Tibial nerve (tissue), 4 donors: ENCODE measurements around the gene EPB41L4B.

Source experiments
- CTCF ChIP-seq, 5 experiments: fragments of 200-600 bp in 3 of 5; fragments of 450-650 bp in 2 of 5; sonication (generic) in 3 of 5; IDR thresholded peaks; one replicate each; pipeline ENCODE4 v1.5.1; 2016 to 2019; ENCODE audit warnings: antibody characterized with exemption in 5 of 5, mild to moderate bottlenecking in 3 of 5, moderate library complexity in 2 of 5
- EP300 ChIP-seq, 2 donors: sonication (generic); formaldehyde crosslinking; IDR thresholded peaks; one replicate each; pipeline ENCODE4 v1.6.1; 2017; ENCODE audit warnings: antibody characterized with exemption in 2 of 2, mild to moderate bottlenecking in 1 of 2
- POLR2A ChIP-seq, 2 donors: fragments of 450-650 bp; IDR thresholded peaks; one replicate each; pipeline ENCODE4 v1.6.1; 2017; ENCODE audit warnings: antibody characterized with exemption in 2 of 2, mild to moderate bottlenecking in 2 of 2, moderate library complexity in 2 of 2

GRCh38 chr9:109230277-109230676 is 90.6 kb downstream of the EPB41L4B start:
- TF ChIP-seq CTCF (IDR thresholded peaks at IDR 0.05): no peak
- no peak for TF ChIP-seq EP300 (IDR thresholded peaks at IDR 0.05)
- TF ChIP-seq POLR2A (IDR thresholded peaks at IDR 0.05): no peak
